SH-SY5Y (cell line): ENCODE measurements around the gene CA10.

Experiments used
- GATA2 ChIP-seq: IDR thresholded peaks from 2 replicates; pipeline ENCODE4 v1.6.1; 2011; ENCODE audit warnings: mild to moderate bottlenecking, low read depth, low read length
- GATA3 ChIP-seq: IDR thresholded peaks from 2 replicates; pipeline ENCODE4 v1.6.1; 2011; ENCODE audit warnings: low read depth, mild to moderate bottlenecking, low read length, moderate library complexity

DNA sequence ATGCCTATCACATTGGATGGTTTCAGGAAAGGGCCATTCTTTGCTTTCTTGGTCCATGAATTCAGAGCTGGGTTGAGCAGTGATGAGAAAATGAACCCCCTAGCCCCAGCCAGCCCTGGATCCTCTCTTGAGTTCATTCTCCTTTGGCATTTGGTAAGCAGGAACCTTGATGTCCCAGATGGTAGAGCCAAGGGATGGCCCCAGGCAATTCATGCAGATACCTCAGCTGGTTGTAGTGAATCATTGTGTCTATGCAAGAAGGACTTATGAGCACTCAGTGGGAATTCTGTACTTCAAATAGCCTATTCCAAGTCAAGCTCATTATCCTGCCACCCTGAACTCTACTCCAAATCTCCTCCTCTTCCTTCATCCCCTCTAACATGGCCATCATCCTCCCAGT, 485.4 kb downstream of the CA10 start:
- no peak for TF ChIP-seq GATA3
- no peak for TF ChIP-seq GATA2
